Measurements from ENCODE around the gene SON.

The SON gene

DNA sequence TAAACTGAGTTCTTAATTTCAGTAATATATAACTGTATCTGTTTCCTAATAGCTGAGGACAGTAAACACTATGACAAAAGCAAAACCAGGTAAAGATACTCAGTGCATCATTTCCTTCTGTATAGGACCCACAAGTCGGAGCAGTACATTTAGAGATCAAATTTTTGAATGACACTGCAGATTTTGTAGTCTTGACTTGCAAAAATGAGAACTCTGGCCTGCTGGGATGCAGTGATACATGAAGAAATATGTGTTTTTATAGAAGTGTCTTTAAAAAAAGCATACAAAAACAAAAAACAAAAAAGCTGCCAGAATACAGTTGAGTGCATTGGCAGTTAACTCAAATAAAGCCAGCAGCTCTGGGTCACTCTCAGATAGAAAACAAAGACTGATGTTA, 19.9 kb upstream of the SON start:
- Histone ChIP-seq H3K4me1 (ENCODE audit: low read depth, poor library complexity, severe bottlenecking) (no peaks in the 10 kb centered on the region), H3K27me3 (ENCODE audit: insufficient read depth, low read depth) (no peaks in the 10 kb centered on the region), H2AFZ (ENCODE audit: low read depth) (no peak overlapping the region), H4K20me1 (ENCODE audit: insufficient read depth) (no peaks in the 10 kb centered on the region), H3K36me3 (ENCODE audit: insufficient read depth) (peaks cover 5% of the 10 kb centered on the region; the same call in 1 of the 2 replicates), H3K4me3 (IDR thresholded peaks at IDR 0.05; ENCODE audit: insufficient read depth, low read depth, low read length) (no peak overlapping the region), H3K4me2 (no peak overlapping the region), H3K79me2 (ENCODE audit: insufficient read depth, low read depth) (no peaks in the 10 kb centered on the region), H3K27ac (no peak overlapping the region; the same call in 1 of the 2 replicates), H3K9ac (no peak overlapping the region)
- TF ChIP-seq, protein P1, sequence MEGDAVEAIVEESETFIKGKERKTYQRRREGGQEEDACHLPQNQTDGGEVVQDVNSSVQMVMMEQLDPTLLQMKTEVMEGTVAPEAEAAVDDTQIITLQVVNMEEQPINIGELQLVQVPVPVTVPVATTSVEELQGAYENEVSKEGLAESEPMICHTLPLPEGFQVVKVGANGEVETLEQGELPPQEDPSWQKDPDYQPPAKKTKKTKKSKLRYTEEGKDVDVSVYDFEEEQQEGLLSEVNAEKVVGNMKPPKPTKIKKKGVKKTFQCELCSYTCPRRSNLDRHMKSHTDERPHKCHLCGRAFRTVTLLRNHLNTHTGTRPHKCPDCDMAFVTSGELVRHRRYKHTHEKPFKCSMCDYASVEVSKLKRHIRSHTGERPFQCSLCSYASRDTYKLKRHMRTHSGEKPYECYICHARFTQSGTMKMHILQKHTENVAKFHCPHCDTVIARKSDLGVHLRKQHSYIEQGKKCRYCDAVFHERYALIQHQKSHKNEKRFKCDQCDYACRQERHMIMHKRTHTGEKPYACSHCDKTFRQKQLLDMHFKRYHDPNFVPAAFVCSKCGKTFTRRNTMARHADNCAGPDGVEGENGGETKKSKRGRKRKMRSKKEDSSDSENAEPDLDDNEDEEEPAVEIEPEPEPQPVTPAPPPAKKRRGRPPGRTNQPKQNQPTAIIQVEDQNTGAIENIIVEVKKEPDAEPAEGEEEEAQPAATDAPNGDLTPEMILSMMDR (conservative IDR thresholded peaks at IDR 0.05; ENCODE audit: low read depth, low read length): no peak

DNA sequence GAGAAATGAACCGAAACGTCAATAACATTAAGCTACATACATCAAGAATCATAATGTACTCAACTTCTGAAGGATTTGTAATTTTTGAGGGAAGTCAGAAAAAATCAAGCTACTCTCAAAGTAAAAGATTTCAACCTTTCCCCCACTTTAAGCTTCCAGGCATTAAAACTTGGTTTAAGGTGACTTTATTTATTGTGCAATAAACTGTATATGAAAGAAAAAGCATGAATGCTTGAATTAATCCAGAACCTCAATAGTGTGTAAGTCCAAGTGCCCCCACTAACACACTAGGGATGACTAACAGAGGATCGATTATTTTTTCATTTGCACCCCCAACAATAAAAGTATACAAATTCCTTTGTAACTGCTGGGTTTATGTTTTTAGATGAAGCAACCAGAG, 11.8 kb upstream of the SON start:
- no peaks in the 10 kb centered on the region; the same call in 1 of the 2 replicates for H3K36me3 ChIP-seq (ENCODE audit: insufficient read depth)

DNA sequence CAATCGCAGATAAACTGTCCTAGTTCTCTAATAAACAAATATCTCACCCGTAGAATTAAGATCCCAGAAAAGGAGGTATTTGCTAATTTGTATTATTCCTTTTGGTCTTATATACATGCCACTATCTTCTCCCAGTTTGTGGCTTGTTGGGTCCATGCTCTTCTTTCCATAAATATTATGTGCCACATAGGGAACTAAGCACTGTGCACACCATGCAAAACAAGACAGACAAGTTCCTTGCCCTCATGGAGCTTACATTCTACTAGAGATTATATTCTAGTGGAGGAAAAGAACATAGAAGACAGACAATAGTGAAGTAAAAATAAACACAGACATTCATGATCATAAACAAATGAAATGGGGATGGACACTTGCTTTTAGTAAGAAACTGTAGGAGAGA, 5.6 kb upstream of the SON start:
- peaks cover 26% of the 10 kb centered on the region; the same call in 1 of the 2 replicates for H3K36me3 ChIP-seq (ENCODE audit: insufficient read depth)
- H3K4me2 ChIP-seq: no peak overlapping the region
- TF ChIP-seq, protein P1 (conservative IDR thresholded peaks at IDR 0.05; ENCODE audit: low read depth, low read length): no peak
- H3K79me2 ChIP-seq (ENCODE audit: insufficient read depth, low read depth): peaks cover 58% of the 10 kb centered on the region
- H3K27me3 ChIP-seq (ENCODE audit: insufficient read depth, low read depth): no peaks in the 10 kb centered on the region
- H3K27ac ChIP-seq: no peak overlapping the region
- H3K9ac ChIP-seq: no peak overlapping the region
- H2AFZ ChIP-seq (ENCODE audit: low read depth): no peak overlapping the region
- H3K4me1 ChIP-seq (ENCODE audit: low read depth, poor library complexity, severe bottlenecking): peaks cover 20% of the 10 kb centered on the region
- H4K20me1 ChIP-seq (ENCODE audit: insufficient read depth): no peaks in the 10 kb centered on the region
- no peak overlapping the region for H3K4me3 ChIP-seq (IDR thresholded peaks at IDR 0.05; ENCODE audit: insufficient read depth, low read depth, low read length)

More for the DNA sequence above, 11.8 kb upstream of the SON start:
- 0 out of 2 replicates have a peak, but pooled peaks cover 3% of the 10 kb centered on the region for H3K79me2 ChIP-seq (ENCODE audit: insufficient read depth, low read depth)
- no peaks in the 10 kb centered on the region for H3K27me3 ChIP-seq (ENCODE audit: insufficient read depth, low read depth)
- H3K9ac ChIP-seq: no peak overlapping the region
- H3K4me3 ChIP-seq (IDR thresholded peaks at IDR 0.05; ENCODE audit: insufficient read depth, low read depth, low read length): no peak overlapping the region
- no peak overlapping the region for H3K4me2 ChIP-seq
- no peaks in the 10 kb centered on the region; the same call in 1 of the 2 replicates for H4K20me1 ChIP-seq (ENCODE audit: insufficient read depth)
- H2AFZ ChIP-seq (ENCODE audit: low read depth): no peak overlapping the region
- no peak overlapping the region for H3K27ac ChIP-seq
- H3K4me1 ChIP-seq (ENCODE audit: low read depth, poor library complexity, severe bottlenecking): no peaks in the 10 kb centered on the region
- TF ChIP-seq, protein P1 (conservative IDR thresholded peaks at IDR 0.05; ENCODE audit: low read depth, low read length): no peak

DNA sequence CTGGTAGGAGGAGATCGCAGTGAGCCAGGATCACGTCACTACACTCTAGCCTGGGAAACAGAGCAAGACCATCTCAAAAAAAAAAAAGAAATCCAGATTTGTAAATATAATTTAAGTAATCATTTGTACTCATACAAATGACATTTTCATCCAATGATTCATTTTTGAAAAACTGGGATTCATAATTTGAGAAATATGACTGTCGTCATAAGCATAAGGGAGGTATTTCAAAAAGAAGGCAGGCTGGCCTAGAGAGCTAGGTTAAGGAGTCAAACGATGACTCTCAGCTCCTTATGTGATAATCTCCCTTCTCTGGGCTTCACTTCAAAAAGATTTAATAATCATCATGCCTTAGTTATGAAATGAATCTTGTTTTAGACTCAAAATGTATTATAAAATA, 3.2 kb upstream of the SON start:
- Histone ChIP-seq H3K79me2 (ENCODE audit: insufficient read depth, low read depth) (peaks cover 76% of the 10 kb centered on the region), H2AFZ (ENCODE audit: low read depth) (no peak overlapping the region), H3K4me2 (peak overlapping the region; percentile 94; the same call in 1 of the 2 replicates), H3K36me3 (ENCODE audit: insufficient read depth) (peaks cover 26% of the 10 kb centered on the region; the same call in 1 of the 2 replicates), H3K9ac (no peak overlapping the region), H3K4me3 (IDR thresholded peaks at IDR 0.05; ENCODE audit: insufficient read depth, low read depth, low read length) (no peak overlapping the region), H3K27me3 (ENCODE audit: insufficient read depth, low read depth) (no peaks in the 10 kb centered on the region), H4K20me1 (ENCODE audit: insufficient read depth) (peaks cover 10% of the 10 kb centered on the region), H3K27ac (no peak overlapping the region), H3K4me1 (ENCODE audit: low read depth, poor library complexity, severe bottlenecking) (peaks cover 25% of the 10 kb centered on the region)
- TF ChIP-seq, protein P1 (conservative IDR thresholded peaks at IDR 0.05; ENCODE audit: low read depth, low read length): no peak

Data from KMS-11 (cell line).